SJSA1 (cell line): Measurements from ENCODE around the gene CDC42BPB. TPM values are rescaled to one million over a fixed set of nuclear protein-coding genes. Genes with fewer than 3 reads are reported as not detected.

Experiments
- DNase-seq, 2 experiments: peaks; one replicate each; pipeline ENCODE4 v3.0.0-alpha.2; 2015 to 2020; ENCODE audit warnings: low spot score in 2 of 2, low read depth in 1 of 2
- H3K27ac ChIP-seq: fragments of 250-450 bp; sonication (Bioruptor Pico); 2 replicates; pipeline ENCODE4 v1.5.1; 2020; ENCODE audit warnings: mild to moderate bottlenecking, moderate library complexity
- H3K27me3 ChIP-seq: fragments of 250-450 bp; sonication (Bioruptor Pico); replicated peaks from 2 replicates; pipeline ENCODE4 v1.5.1; 2020; ENCODE audit warnings: mild to moderate bottlenecking, moderate library complexity
- H3K36me3 ChIP-seq: fragments of 250-450 bp; sonication (Bioruptor Pico); 2 replicates; pipeline ENCODE4 v1.5.1; 2020; ENCODE audit warnings: mild to moderate bottlenecking
- H3K4me1 ChIP-seq: fragments of 250-450 bp; sonication (Bioruptor Pico); replicated peaks from 2 replicates; pipeline ENCODE4 v1.6.1; 2021; ENCODE audit warnings: mild to moderate bottlenecking
- H3K4me3 ChIP-seq: fragments of 250-450 bp; sonication (Bioruptor Pico); 2 replicates; pipeline ENCODE4 v1.5.1; 2020; ENCODE audit warnings: mild to moderate bottlenecking
- H3K9me3 ChIP-seq: fragments of 250-450 bp; sonication (Bioruptor Pico); replicated peaks from 2 replicates; pipeline ENCODE4 v1.5.1; 2020; ENCODE audit warnings: mild to moderate bottlenecking
- total RNA-seq: library from RNA; depleted of rRNA; stranded (reverse); fragments of >200 nt; shearing (Covaris generic); gene quantifications from 2 replicates; pipeline ENCODE4 v1.2.3, GENCODE V29; 2014

Gene CDC42BPB
- total RNA-seq, 1 experiment from 2014 or later, result 56.5 TPM

GRCh38 chr14:103002578-103003350 lies 54.6 kb downstream of the CDC42BPB start:
- Histone ChIP-seq H3K36me3 (peaks cover 71% of the 10 kb centered on the region), H3K4me1 (peaks cover 6% of the 10 kb centered on the region; the same call in 1 of the 2 replicates), H3K9me3 (no peaks in the 10 kb centered on the region), H3K4me3 (no peak overlapping the region), H3K27me3 (no peaks in the 10 kb centered on the region), H3K27ac (no peak overlapping the region)
- DNase-seq, result no peak

- Histone ChIP-seq H3K27ac (no peak overlapping the region), H3K27me3 (no peaks in the 10 kb centered on the region), H3K4me3 (no peak overlapping the region), H3K4me1 (peaks cover 6% of the 10 kb centered on the region; the same call in 1 of the 2 replicates), H3K9me3 (no peaks in the 10 kb centered on the region), H3K36me3 (peaks cover 69% of the 10 kb centered on the region)
- DNase-seq, result no peak
Measured at GRCh38 chr14:103001651-103002396, 55.5 kb downstream of the CDC42BPB start.

- peaks cover 6% of the 10 kb centered on the region; the same call in 1 of the 2 replicates for H3K4me1 ChIP-seq
- no peak for DNase-seq
- H3K27me3 ChIP-seq, result no peaks in the 10 kb centered on the region
- no peaks in the 10 kb centered on the region for H3K9me3 ChIP-seq
- peaks cover 66% of the 10 kb centered on the region for H3K36me3 ChIP-seq
- H3K4me3 ChIP-seq, result no peak overlapping the region
- H3K27ac ChIP-seq, result no peak overlapping the region
Measured at GRCh38 chr14:103001226-103001625, 56.1 kb downstream of the CDC42BPB start.

- Histone ChIP-seq H3K27ac (no peak overlapping the region), H3K27me3 (no peaks in the 10 kb centered on the region), H3K36me3 (peaks cover 69% of the 10 kb centered on the region), H3K4me1 (peaks cover 6% of the 10 kb centered on the region; the same call in 1 of the 2 replicates), H3K9me3 (no peaks in the 10 kb centered on the region), H3K4me3 (no peak overlapping the region)
- no peak for DNase-seq
Measured at GRCh38 chr14:103000291-103000921, 56.9 kb downstream of the CDC42BPB start.

GRCh38 chr14:102999227-102999895 lies 58.0 kb downstream of the CDC42BPB start:
- peaks cover 6% of the 10 kb centered on the region; the same call in 1 of the 2 replicates for H3K4me1 ChIP-seq
- H3K36me3 ChIP-seq, result peaks cover 67% of the 10 kb centered on the region
- DNase-seq, result no peak
- H3K27me3 ChIP-seq, result no peaks in the 10 kb centered on the region
- no peak overlapping the region for H3K27ac ChIP-seq
- H3K9me3 ChIP-seq, result no peaks in the 10 kb centered on the region
- H3K4me3 ChIP-seq, result no peak overlapping the region

GRCh38 chr14:102998393-102998792 lies 59.0 kb downstream of the CDC42BPB start:
- no peak overlapping the region for H3K4me3 ChIP-seq
- H3K27ac ChIP-seq, result no peak overlapping the region
- H3K4me1 ChIP-seq, result peaks cover 12% of the 10 kb centered on the region
- H3K9me3 ChIP-seq, result no peaks in the 10 kb centered on the region
- no peak for DNase-seq
- peaks cover 60% of the 10 kb centered on the region for H3K36me3 ChIP-seq
- no peaks in the 10 kb centered on the region for H3K27me3 ChIP-seq

GRCh38 chr14:102996941-102997340 lies 60.4 kb downstream of the CDC42BPB start:
- DNase-seq, result no peak
- Histone ChIP-seq H3K27me3 (no peaks in the 10 kb centered on the region), H3K27ac (no peak overlapping the region), H3K36me3 (peaks cover 49% of the 10 kb centered on the region), H3K9me3 (no peaks in the 10 kb centered on the region), H3K4me3 (no peak overlapping the region), H3K4me1 (peaks cover 12% of the 10 kb centered on the region)

GRCh38 chr14:102994689-102995088 lies 62.7 kb downstream of the CDC42BPB start:
- peaks cover 52% of the 10 kb centered on the region for H3K36me3 ChIP-seq
- DNase-seq, result no peak
- H3K4me3 ChIP-seq, result no peak overlapping the region
- H3K4me1 ChIP-seq, result peaks cover 12% of the 10 kb centered on the region
- H3K27ac ChIP-seq, result no peak overlapping the region
- H3K27me3 ChIP-seq, result no peaks in the 10 kb centered on the region
- no peaks in the 10 kb centered on the region for H3K9me3 ChIP-seq

- H3K4me3 ChIP-seq, result no peak overlapping the region
- peaks cover 11% of the 10 kb centered on the region for H3K4me1 ChIP-seq
- peak in 1 of 2 experiments; percentile 23 for DNase-seq
- H3K9me3 ChIP-seq, result 0 out of 2 replicates have a peak, but pooled peaks cover 4% of the 10 kb centered on the region
- no peak overlapping the region for H3K27ac ChIP-seq
- H3K36me3 ChIP-seq, result peaks cover 57% of the 10 kb centered on the region
- no peaks in the 10 kb centered on the region for H3K27me3 ChIP-seq
Measured at GRCh38 chr14:102993523-102993922, 63.8 kb downstream of the CDC42BPB start.

- DNase-seq, result no peak
Measured at GRCh38 chr14:102991376-102991775, 66.0 kb downstream of the CDC42BPB start.

GRCh38 chr14:102988054-102988453 lies 69.3 kb downstream of the CDC42BPB start:
- DNase-seq, result peak in 1 of 2 experiments; percentile 32
- Histone ChIP-seq H3K4me3 (no peak overlapping the region), H3K36me3 (peaks cover 69% of the 10 kb centered on the region), H3K27me3 (no peaks in the 10 kb centered on the region), H3K9me3 (peaks cover 13% of the 10 kb centered on the region; the same call in 1 of the 2 replicates), H3K27ac (no peak overlapping the region), H3K4me1 (peaks cover 14% of the 10 kb centered on the region)

More at GRCh38 chr14:102991376-102991775, 66.0 kb downstream of the CDC42BPB start:
- no peak overlapping the region for H3K4me3 ChIP-seq
- H3K4me1 ChIP-seq, result peaks cover 20% of the 10 kb centered on the region
- no peaks in the 10 kb centered on the region for H3K27me3 ChIP-seq
- H3K36me3 ChIP-seq, result peaks cover 53% of the 10 kb centered on the region
- peaks cover 13% of the 10 kb centered on the region; the same call in 1 of the 2 replicates for H3K9me3 ChIP-seq
- H3K27ac ChIP-seq, result no peak overlapping the region

GRCh38 chr14:102986810-102987579 lies 70.4 kb downstream of the CDC42BPB start:
- Histone ChIP-seq H3K36me3 (peaks cover 76% of the 10 kb centered on the region), H3K4me1 (peaks cover 14% of the 10 kb centered on the region), H3K27ac (peak overlapping the region; percentile 45), H3K4me3 (no peak overlapping the region), H3K27me3 (no peaks in the 10 kb centered on the region), H3K9me3 (peaks cover 13% of the 10 kb centered on the region; the same call in 1 of the 2 replicates)
- DNase-seq, result peak; percentile 69 to 80
